Sigmoid colon (tissue), 7 donors: ENCODE data around the gene KIF12. TPM values are rescaled to one million over a fixed set of nuclear protein-coding genes. Genes with fewer than 3 reads are reported as not detected.

ENCODE experiments used
- DNase-seq: peaks from one replicate; pipeline ENCODE4 v3.0.0-alpha.2; 2019
- H3K27ac ChIP-seq, 4 donors: fragments of 200-600 bp; sonication (generic); one replicate each; pipeline ENCODE4 v1.5.1; 2016 to 2019; ENCODE audit warnings: mild to moderate bottlenecking in 1 of 4
- H3K27me3 ChIP-seq, 3 donors: fragments of 200-600 bp; sonication (generic); one replicate each; pipeline ENCODE4 v1.5.1; 2019; ENCODE audit warnings: mild to moderate bottlenecking in 1 of 3
- H3K36me3 ChIP-seq, 4 donors: fragments of 200-600 bp; sonication (generic); one replicate each; pipeline ENCODE4 v1.5.1; 2016 to 2019
- H3K4me1 ChIP-seq, 4 donors: fragments of 200-600 bp; sonication (generic); one replicate each; pipeline ENCODE4 v1.5.1; 2017 to 2019
- H3K4me3 ChIP-seq, 4 donors: fragments of 200-600 bp; sonication (generic); one replicate each; pipeline ENCODE4 v1.5.1; 2017 to 2019; ENCODE audit warnings: mild to moderate bottlenecking in 2 of 4, moderate library complexity in 1 of 4
- H3K9me3 ChIP-seq, 4 donors: fragments of 200-600 bp in 3 of 4; sonication (generic) in 3 of 4; one replicate each; pipeline versions ENCODE4 v1.5.1 to v1.6.1; 2013 to 2019
- CTCF ChIP-seq, 4 experiments: fragments of 450-650 bp in 3 of 4; fragments of 200-600 bp in 1 of 4; IDR thresholded peaks; one replicate each; pipeline ENCODE4 v1.5.1; 2016 to 2019; ENCODE audit warnings: antibody characterized with exemption in 4 of 4, mild to moderate bottlenecking in 3 of 4, moderate library complexity in 2 of 4
- EP300 ChIP-seq, 4 donors: sonication (generic); formaldehyde crosslinking; IDR thresholded peaks; one replicate each; pipeline ENCODE4 v1.6.1; 2017; ENCODE audit warnings: antibody characterized with exemption in 4 of 4
- POLR2A ChIP-seq, 2 donors: fragments of 450-650 bp; IDR thresholded peaks; one replicate each; pipeline ENCODE4 v1.6.1; 2016; ENCODE audit warnings: antibody characterized with exemption in 2 of 2, mild to moderate bottlenecking in 2 of 2, moderate library complexity in 2 of 2
- POLR2AphosphoS5 ChIP-seq, 4 donors: sonication (generic); formaldehyde crosslinking; IDR thresholded peaks; one replicate each; pipeline ENCODE4 v1.6.1; 2017; ENCODE audit warnings: antibody characterized with exemption in 4 of 4
- WGBS, 2 donors: extraction: QIAGEN DNeasy Blood & Tissue Kit; methylation state at CpG; one replicate each; pipeline ENCODE4 v1.1.7; 2013; 5-methylcytosine and 5-hydroxymethylcytosine counted together
- intact Hi-C: fragments of 100-400 bp; cut with DNase I; formaldehyde crosslinking; loops from one replicate; pipeline ENCODE4 v1.15.1; 2023
- polyA plus RNA-seq, 3 donors: library from polyadenylated mRNA; stranded (reverse); fragments of 200-250 nt; gene quantifications; one replicate each; pipeline ENCODE4 v1.2.3, GENCODE V29; 2013
- total RNA-seq, 4 donors: library from RNA; depleted of rRNA; stranded (reverse); fragments of >200 nt; gene quantifications; one replicate each; pipeline ENCODE4 v1.1.0, GENCODE V29; 2016
- donor health status: healthy with polysubstance abuse.
- donor health status: Bipolar disorder and iron deficiency.
- donor health status: healthy.

Gene KIF12
- total and polyA plus RNA-seq, 7 donors = 1.4 to 6.9 (median 3.7) TPM; not detected in 3

- intact Hi-C loops = no loop called here
Measured at GRCh38 chr9:114054191-114054690, 44.9 kb downstream of the KIF12 start.

GRCh38 chr9:114053246-114054005, 45.7 kb downstream of the KIF12 start:
- TF ChIP-seq POLR2A (IDR thresholded peaks at IDR 0.05) = no peak
- TF ChIP-seq EP300 (IDR thresholded peaks at IDR 0.05) = no peak
- TF ChIP-seq CTCF (IDR thresholded peaks at IDR 0.05) = no peak
- TF ChIP-seq POLR2AphosphoS5 (IDR thresholded peaks at IDR 0.05) = no peak
- DNase-seq = no peak
- intact Hi-C loops = no loop called here
- Histone ChIP-seq H3K4me1 (no peaks in the 10 kb centered on the region), H3K27me3 (no peaks in the 10 kb centered on the region), H3K27ac (no peak overlapping the region), H3K4me3 (no peak overlapping the region), H3K36me3 (peaks cover 0 to 21% (median 1%) of the 10 kb centered on the region in 4 donors), H3K9me3 (no peaks in the 10 kb centered on the region)
- 59 to 80% methylated on average over 8 of the region's 8 CpGs for WGBS, 2 donors

More at GRCh38 chr9:114054191-114054690, 44.9 kb downstream of the KIF12 start:
- TF ChIP-seq POLR2A (IDR thresholded peaks at IDR 0.05) (no peak), EP300 (IDR thresholded peaks at IDR 0.05) (no peak), POLR2AphosphoS5 (IDR thresholded peaks at IDR 0.05) (no peak), CTCF (IDR thresholded peaks at IDR 0.05) (no peak)
- H3K9me3 ChIP-seq = no peaks in the 10 kb centered on the region
- H3K36me3 ChIP-seq = peaks cover 0 to 13% (median 0%) of the 10 kb centered on the region in 4 donors
- 78 to 91% methylated on average over 10 of the region's 10 CpGs for WGBS, 2 donors
- no peak overlapping the region for H3K4me3 ChIP-seq
- no peak for DNase-seq
- no peaks in the 10 kb centered on the region for H3K4me1 ChIP-seq
- no peak overlapping the region for H3K27ac ChIP-seq
- H3K27me3 ChIP-seq = no peaks in the 10 kb centered on the region

GRCh38 chr9:114051706-114052105, 47.4 kb downstream of the KIF12 start:
- no peak for DNase-seq
- Histone ChIP-seq H3K9me3 (no peaks in the 10 kb centered on the region), H3K4me3 (no peak overlapping the region), H3K27ac (no peak overlapping the region), H3K36me3 (peaks cover 0 to 22% (median 1%) of the 10 kb centered on the region in 4 donors), H3K4me1 (no peaks in the 10 kb centered on the region), H3K27me3 (no peaks in the 10 kb centered on the region)
- no peak for TF ChIP-seq EP300 (IDR thresholded peaks at IDR 0.05)
- TF ChIP-seq CTCF (IDR thresholded peaks at IDR 0.05) = no peak
- no peak for TF ChIP-seq POLR2AphosphoS5 (IDR thresholded peaks at IDR 0.05)
- no peak for TF ChIP-seq POLR2A (IDR thresholded peaks at IDR 0.05)
- intact Hi-C loops = no loop called here
- 88 to 89% methylated on average over 7 of the region's 7 CpGs for WGBS, 2 donors

GRCh38 chr9:114051281-114051680, 47.8 kb downstream of the KIF12 start:
- Histone ChIP-seq H3K36me3 (peaks cover 0 to 22% (median 1%) of the 10 kb centered on the region in 4 donors), H3K4me1 (no peaks in the 10 kb centered on the region), H3K27me3 (no peaks in the 10 kb centered on the region), H3K4me3 (no peak overlapping the region), H3K9me3 (no peaks in the 10 kb centered on the region), H3K27ac (no peak overlapping the region)
- TF ChIP-seq POLR2A (IDR thresholded peaks at IDR 0.05) = no peak
- TF ChIP-seq CTCF (IDR thresholded peaks at IDR 0.05) = no peak
- TF ChIP-seq POLR2AphosphoS5 (IDR thresholded peaks at IDR 0.05) = no peak
- no peak for TF ChIP-seq EP300 (IDR thresholded peaks at IDR 0.05)
- no peak for DNase-seq
- WGBS, 2 donors = 95% methylated on average over 15 of the region's 15 CpGs
- intact Hi-C loops = no loop called here
